ENCODE results near the gene LYSET.
"Not testable (repeated sequence)": the region's sequence is repeated elsewhere in the genome, so short reads cannot be mapped to it uniquely, and the experiment has no call there.

The LYSET gene

GRCh38 chr14:93160353-93160801 lies 24.7 kb upstream of the LYSET start:
- Mint-ChIP-seq H3K27ac (no peak overlapping the region), H3K4me1 (no peaks in the 10 kb centered on the region), H3K9me3 (no peaks in the 10 kb centered on the region), H3K36me3 (no peaks in the 10 kb centered on the region), H3K27me3 (no peaks in the 10 kb centered on the region), H3K4me3 (no peak overlapping the region)

- H3K27ac Mint-ChIP-seq = no peak overlapping the region
- no peaks in the 10 kb centered on the region for H3K36me3 Mint-ChIP-seq
- no peaks in the 10 kb centered on the region for H3K4me1 Mint-ChIP-seq
- H3K9me3 Mint-ChIP-seq = no peaks in the 10 kb centered on the region
- H3K27me3 Mint-ChIP-seq = no peaks in the 10 kb centered on the region
- no peak overlapping the region for H3K4me3 Mint-ChIP-seq
Observed at GRCh38 chr14:93161411-93161940, 23.6 kb upstream of the LYSET start.

- no peaks in the 10 kb centered on the region for H3K9me3 Mint-ChIP-seq
- H3K4me3 Mint-ChIP-seq = no peak overlapping the region
- no peaks in the 10 kb centered on the region for H3K27me3 Mint-ChIP-seq
- no peaks in the 10 kb centered on the region for H3K36me3 Mint-ChIP-seq
- H3K4me1 Mint-ChIP-seq = no peaks in the 10 kb centered on the region
- H3K27ac Mint-ChIP-seq = no peak overlapping the region
Observed at GRCh38 chr14:93163564-93163963, 21.6 kb upstream of the LYSET start.

- not testable (repeated sequence) for H3K27ac Mint-ChIP-seq
Observed at GRCh38 chr14:93165271-93166265, 19.5 kb upstream of the LYSET start.

GRCh38 chr14:93168610-93169009 lies 16.5 kb upstream of the LYSET start:
- H3K4me1 Mint-ChIP-seq, H3K4me3 Mint-ChIP-seq, H3K27ac Mint-ChIP-seq, H3K36me3 Mint-ChIP-seq, H3K9me3 Mint-ChIP-seq, H3K27me3 Mint-ChIP-seq: not testable (repeated sequence)

More at GRCh38 chr14:93165271-93166265, 19.5 kb upstream of the LYSET start:
- not testable (repeated sequence) for H3K4me3 Mint-ChIP-seq, H3K36me3 Mint-ChIP-seq, H3K9me3 Mint-ChIP-seq, H3K27me3 Mint-ChIP-seq, H3K4me1 Mint-ChIP-seq

- H3K27me3 Mint-ChIP-seq, H3K4me1 Mint-ChIP-seq, H3K36me3 Mint-ChIP-seq: not testable (repeated sequence)
Observed at GRCh38 chr14:93169619-93170018, 15.5 kb upstream of the LYSET start.

GRCh38 chr14:93170141-93170540 lies 15.0 kb upstream of the LYSET start:
- H3K9me3 Mint-ChIP-seq, H3K27ac Mint-ChIP-seq, H3K4me3 Mint-ChIP-seq, H3K4me1 Mint-ChIP-seq, H3K27me3 Mint-ChIP-seq, H3K36me3 Mint-ChIP-seq: not testable (repeated sequence)

More at GRCh38 chr14:93169619-93170018, 15.5 kb upstream of the LYSET start:
- H3K4me3 Mint-ChIP-seq, H3K9me3 Mint-ChIP-seq, H3K27ac Mint-ChIP-seq: not testable (repeated sequence)

GRCh38 chr14:93171376-93171775 lies 13.7 kb upstream of the LYSET start:
- H3K4me1 Mint-ChIP-seq = no peaks in the 10 kb centered on the region
- no peaks in the 10 kb centered on the region for H3K9me3 Mint-ChIP-seq
- no peak overlapping the region for H3K4me3 Mint-ChIP-seq
- H3K27ac Mint-ChIP-seq = no peak overlapping the region
- H3K36me3 Mint-ChIP-seq = no peaks in the 10 kb centered on the region
- no peaks in the 10 kb centered on the region for H3K27me3 Mint-ChIP-seq

- no peak overlapping the region for H3K4me3 Mint-ChIP-seq
- H3K4me1 Mint-ChIP-seq = no peaks in the 10 kb centered on the region
- H3K36me3 Mint-ChIP-seq = no peaks in the 10 kb centered on the region
- no peaks in the 10 kb centered on the region for H3K27me3 Mint-ChIP-seq
- H3K9me3 Mint-ChIP-seq = no peaks in the 10 kb centered on the region
- H3K27ac Mint-ChIP-seq = peak overlapping the region; percentile 55
Observed at GRCh38 chr14:93173943-93174395, 11.1 kb upstream of the LYSET start.

- H3K27ac Mint-ChIP-seq, H3K27me3 Mint-ChIP-seq, H3K36me3 Mint-ChIP-seq, H3K4me3 Mint-ChIP-seq, H3K4me1 Mint-ChIP-seq, H3K9me3 Mint-ChIP-seq: not testable (repeated sequence)
Observed at GRCh38 chr14:93174731-93175130, 10.4 kb upstream of the LYSET start.

GRCh38 chr14:93175492-93175891 lies 9.6 kb upstream of the LYSET start:
- no peaks in the 10 kb centered on the region for H3K27me3 Mint-ChIP-seq
- H3K27ac Mint-ChIP-seq = no peak overlapping the region
- no peaks in the 10 kb centered on the region for H3K36me3 Mint-ChIP-seq
- no peak overlapping the region for H3K4me3 Mint-ChIP-seq
- H3K4me1 Mint-ChIP-seq = no peaks in the 10 kb centered on the region
- H3K9me3 Mint-ChIP-seq = no peaks in the 10 kb centered on the region

GRCh38 chr14:93183596-93184317 lies 1.4 kb upstream of the LYSET start:
- Mint-ChIP-seq H3K27ac (peak overlapping the region; percentile 83), H3K27me3 (no peaks in the 10 kb centered on the region), H3K4me3 (peak overlapping the region; percentile 93), H3K4me1 (peaks cover 46% of the 10 kb centered on the region), H3K9me3 (no peaks in the 10 kb centered on the region), H3K36me3 (no peaks in the 10 kb centered on the region)

- Mint-ChIP-seq H3K27me3 (no peaks in the 10 kb centered on the region), H3K9me3 (no peaks in the 10 kb centered on the region), H3K27ac (peak overlapping the region; percentile 95), H3K4me1 (peaks cover 57% of the 10 kb centered on the region), H3K4me3 (peak overlapping the region; percentile 94), H3K36me3 (peaks cover 2% of the 10 kb centered on the region)
Observed at GRCh38 chr14:93185349-93185720, 218 bp downstream of the LYSET start.

- no peaks in the 10 kb centered on the region for H3K27me3 Mint-ChIP-seq
- peaks cover 4% of the 10 kb centered on the region for H3K36me3 Mint-ChIP-seq
- peak overlapping the region; percentile 94 for H3K4me3 Mint-ChIP-seq
- peaks cover 57% of the 10 kb centered on the region for H3K4me1 Mint-ChIP-seq
- peak overlapping the region; percentile 37 for H3K27ac Mint-ChIP-seq
- H3K9me3 Mint-ChIP-seq = no peaks in the 10 kb centered on the region
Observed at GRCh38 chr14:93186466-93186865, 1.3 kb downstream of the LYSET start.

GRCh38 chr14:93186956-93187355 lies 1.8 kb downstream of the LYSET start:
- Mint-ChIP-seq H3K4me3 (peak overlapping the region; percentile 94), H3K27me3 (no peaks in the 10 kb centered on the region), H3K4me1 (peaks cover 54% of the 10 kb centered on the region), H3K36me3 (peaks cover 4% of the 10 kb centered on the region), H3K27ac (peak overlapping the region; percentile 37), H3K9me3 (no peaks in the 10 kb centered on the region)

Measured in activated naive CD4-positive, alpha-beta T cell treated with anti-CD3 and anti-CD28 coated beads, Interleukin-2, amount 50 U/mL, for 24 hours (primary cell).